HG02884 (cell line): ENCODE measurements around the gene ADM5.

Experiments used
- ATAC-seq: cut with Tn5 transposase; IDR thresholded peaks from one replicate; pipeline ENCODE4 v1.9.1; 2021; ENCODE audit warnings: mild to moderate bottlenecking, moderate library complexity; ENCODE audit not compliant: unreplicated experiment

Gene ADM5

DNA sequence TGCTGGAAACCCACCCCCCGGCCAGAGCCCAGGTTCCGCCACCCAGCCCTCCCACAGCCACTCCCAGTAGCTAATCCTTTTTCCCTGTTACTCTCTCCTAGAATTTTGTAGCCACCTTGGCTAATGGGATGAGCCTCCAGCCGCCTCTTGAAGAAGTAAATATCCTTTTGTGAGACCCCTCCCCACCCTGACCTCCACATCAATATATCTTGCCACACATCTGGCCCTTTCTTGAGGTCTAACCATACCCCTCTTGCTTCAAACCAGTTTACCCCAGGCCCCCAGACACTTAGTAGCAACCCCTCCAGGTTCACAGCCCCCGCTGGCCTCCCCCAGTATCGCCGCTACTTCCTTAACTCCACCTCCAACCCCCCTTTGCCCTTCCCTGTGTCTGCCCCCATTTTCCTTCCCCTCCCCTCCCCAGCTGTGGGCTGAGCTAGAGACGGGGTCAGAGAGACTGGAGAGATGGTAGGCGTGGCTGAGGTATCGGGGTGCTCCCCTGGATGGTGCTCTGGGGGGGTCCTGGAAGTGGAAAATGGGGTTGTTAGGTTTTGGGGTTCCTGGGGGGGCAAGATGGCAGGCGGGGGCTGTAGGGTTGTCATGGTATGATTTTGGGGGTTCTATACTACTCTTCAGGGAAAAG is 9.5 kb upstream of the ADM5 start:
- no peak for ATAC-seq

DNA sequence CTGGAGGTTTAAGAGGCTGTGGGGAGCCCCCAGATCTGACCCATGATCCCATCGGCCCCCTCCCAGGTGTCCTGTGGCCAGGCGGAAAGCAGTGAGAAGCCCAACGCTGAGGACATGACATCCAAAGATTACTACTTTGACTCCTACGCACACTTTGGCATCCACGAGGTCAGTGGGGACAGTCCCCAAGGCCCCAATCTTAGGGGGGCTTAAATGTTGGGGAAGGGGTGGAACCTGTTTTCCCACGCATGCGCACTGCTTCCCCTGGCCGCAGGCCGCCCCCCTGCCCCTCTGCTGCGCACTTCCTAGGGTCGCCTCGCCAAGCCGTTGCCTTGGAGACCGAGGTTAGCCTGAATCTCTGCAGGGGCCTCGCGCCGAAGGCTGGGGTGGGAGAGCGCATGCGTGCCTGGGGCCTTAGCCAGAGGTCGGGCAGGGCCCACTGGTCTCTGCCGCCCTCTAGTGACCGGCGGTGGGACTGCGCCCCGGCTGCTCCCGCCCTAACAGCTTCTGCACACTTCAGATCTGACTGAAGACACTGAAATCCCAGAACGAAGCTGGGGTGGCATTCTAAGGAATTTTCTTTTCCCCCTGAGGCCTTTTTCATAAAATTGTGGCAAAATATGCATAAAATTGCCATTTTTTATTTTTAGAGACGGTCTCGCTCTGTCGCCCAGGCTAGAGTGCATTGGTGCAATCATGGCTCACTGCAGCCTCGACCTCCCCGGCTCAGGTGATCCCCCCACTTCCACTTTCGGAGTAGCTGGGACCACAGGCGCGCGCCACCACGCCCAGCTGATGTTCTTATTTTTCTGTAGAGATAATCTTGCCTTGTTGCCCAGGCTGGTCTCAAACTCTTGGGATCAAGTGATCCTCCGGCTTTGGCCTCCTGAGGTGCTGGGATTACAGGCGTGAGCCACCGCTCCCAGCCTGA is 8.7 kb upstream of the ADM5 start:
- no peak for ATAC-seq

DNA sequence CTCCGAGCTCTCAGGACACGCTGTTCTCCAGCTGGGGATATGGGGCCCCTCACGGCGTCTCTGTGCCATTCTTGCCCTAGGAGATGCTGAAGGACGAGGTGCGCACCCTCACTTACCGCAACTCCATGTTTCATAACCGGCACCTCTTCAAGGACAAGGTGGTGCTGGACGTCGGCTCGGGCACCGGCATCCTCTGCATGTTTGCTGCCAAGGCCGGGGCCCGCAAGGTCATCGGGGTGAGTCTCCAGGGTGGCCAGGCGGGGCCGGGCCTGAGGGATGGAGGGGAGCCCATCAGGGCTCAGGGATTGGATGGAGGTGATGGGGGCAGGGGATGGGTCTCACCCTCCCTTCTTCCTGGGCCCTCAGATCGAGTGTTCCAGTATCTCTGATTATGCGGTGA is 7.6 kb upstream of the ADM5 start:
- no peak for ATAC-seq

DNA sequence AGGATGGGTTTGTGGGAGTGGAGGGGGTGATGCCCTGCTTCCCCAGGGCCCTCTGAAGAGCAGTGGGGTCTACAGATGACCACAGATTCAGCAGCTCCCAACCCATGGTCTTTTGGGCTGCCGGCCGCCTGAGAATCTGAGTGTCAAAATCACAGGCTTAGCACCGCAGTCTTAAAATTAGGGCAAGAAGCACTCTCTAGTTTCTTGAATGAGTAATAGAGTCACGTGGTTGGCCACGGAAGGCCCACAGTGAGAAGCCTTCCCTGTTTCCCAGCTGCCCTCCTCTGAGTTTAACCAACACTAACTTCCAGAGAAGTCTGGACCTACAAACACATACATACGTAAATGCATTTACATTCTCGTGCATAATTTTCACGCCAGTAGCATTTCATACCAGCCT is 7.1 kb upstream of the ADM5 start:
- ATAC-seq: no peak

DNA sequence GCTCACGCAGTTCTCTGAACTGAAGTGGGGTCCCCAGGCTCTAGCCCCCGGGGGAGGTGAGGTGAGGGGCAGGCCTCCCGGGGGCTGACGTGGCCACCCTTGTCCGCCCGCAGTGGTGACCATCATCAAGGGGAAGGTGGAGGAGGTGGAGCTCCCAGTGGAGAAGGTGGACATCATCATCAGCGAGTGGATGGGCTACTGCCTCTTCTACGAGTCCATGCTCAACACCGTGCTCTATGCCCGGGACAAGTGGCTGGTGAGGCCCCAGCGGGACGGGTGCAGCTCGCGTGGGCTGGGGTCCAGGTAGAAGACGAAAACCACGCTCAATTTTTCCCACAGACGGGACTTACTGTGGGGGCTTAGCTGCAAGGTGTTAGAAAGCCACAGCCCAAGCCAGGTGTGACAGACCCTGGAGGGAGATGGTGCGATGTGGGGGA is 5.6 kb upstream of the ADM5 start:
- no peak for ATAC-seq

DNA sequence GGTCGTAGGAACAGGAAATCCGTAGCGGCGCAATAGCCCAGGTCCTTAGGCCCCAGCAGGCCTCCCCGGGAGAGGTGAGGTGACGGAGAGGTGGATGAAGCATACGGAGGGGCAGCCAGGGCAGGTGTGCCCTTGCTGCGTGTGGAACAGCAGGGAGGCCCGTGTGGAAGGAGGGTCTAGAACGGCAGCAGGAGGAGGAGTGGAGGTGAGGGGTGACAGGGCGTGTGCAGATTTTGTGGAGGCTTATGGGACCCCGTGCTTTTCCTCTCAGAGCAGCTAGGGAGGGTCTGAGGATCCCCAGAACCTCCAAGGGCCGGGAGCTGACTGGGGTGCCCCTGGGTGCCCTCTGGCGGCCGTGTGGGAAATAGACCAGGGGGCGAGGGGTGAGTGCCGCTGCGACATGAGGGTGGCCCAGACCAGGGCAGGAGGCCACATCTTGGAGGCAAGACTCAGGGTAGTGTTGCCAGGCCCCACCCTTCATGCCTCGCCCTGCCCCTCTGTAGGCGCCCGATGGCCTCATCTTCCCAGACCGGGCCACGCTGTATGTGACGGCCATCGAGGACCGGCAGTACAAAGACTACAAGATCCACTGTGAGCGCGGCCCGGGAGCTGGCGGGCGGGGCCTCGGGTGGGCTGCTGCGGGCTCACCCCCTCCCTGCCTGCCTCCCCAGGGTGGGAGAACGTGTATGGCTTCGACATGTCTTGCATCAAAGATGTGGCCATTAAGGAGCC is 5.0 kb upstream of the ADM5 start:
- ATAC-seq: no peak

DNA sequence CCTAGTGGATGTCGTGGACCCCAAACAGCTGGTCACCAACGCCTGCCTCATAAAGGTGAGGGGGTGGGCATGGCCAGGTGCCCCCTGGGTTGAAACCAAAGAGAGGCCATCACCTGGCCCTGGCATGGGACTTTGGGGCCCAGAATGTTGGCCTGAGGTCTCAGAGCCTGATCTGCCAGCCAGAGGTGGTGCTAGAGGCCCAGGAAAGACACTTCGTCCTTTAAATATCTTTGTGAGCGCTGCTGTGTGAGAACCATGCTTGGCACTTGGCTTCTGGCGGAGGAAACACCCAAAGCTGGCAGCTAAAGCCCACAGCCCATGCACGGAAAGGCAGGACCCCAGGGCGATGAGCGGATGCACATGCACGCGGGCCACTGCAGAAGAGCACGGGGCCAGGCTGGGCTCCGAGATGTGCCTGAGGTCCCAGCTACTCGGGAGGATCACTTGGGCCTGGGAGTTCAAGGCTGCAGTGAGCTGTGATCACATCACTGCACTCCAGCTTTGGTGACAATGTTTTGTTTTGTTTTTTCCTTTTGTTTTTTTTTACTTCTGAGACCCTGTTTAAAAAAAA is 4.3 kb upstream of the ADM5 start:
- ATAC-seq: no peak

DNA sequence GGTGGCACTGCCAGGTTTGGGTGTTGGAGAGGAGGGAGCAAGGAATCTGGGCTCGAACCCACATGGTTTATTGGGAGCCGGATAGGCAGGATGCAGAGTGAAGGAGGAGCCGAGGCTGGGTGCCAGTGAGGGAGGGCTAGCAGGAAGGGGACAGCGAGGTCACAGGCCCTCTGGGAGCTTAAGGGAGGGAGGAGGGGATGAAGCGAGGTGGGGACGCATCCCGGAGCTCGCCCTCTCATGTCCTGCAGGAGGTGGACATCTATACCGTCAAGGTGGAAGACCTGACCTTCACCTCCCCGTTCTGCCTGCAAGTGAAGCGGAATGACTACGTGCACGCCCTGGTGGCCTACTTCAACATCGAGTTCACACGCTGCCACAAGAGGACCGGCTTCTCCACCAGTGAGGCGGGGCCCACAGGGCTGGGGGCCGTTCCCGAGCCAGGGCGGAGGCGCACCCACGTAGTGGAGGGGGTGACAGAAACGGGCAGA is 3.5 kb upstream of the ADM5 start:
- ATAC-seq: no peak

DNA sequence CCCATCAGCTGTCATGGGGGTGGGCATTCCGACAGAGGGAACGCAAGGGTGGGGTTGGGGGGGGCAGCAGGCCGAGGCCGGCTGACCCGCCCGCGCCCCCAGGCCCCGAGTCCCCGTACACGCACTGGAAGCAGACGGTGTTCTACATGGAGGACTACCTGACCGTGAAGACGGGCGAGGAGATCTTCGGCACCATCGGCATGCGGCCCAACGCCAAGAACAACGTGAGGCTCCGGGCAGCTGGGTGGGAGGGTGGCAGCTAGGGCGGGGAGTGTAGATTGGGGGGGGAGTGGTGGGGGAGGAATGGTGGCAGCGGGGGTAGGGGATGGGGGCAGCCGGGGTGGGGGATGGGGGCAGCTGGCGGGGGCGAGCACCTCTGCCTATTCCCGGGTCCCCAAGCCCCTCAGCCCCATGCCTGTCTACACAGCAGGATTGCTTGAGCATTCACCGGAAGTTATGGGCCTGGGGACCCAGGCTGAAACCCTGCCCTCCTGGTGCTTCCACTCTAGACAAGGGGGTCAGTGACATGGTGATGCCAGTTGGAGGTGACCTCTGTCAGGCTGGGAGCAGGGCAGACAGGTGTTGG is 2.8 kb upstream of the ADM5 start:
- no peak for ATAC-seq

DNA sequence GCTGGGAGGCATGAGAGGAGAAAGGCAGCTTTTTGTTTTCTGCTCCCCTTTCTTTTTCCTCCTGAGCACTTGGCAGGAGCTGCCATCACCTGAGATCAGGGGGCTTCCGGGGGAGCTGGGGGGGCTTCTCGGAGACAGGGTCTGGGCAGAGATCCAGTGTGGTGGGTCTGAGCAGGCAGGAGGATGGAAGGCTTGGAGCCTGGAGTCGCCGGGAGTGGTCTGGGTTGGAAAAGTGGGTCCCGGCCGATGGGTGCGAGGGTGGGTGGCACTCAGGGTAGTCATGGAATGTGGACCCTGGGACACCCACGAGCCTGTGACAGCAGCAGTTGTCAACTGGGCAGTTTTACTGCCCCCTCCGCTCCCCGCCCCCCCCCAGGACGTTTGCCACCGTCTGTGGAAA is 2.2 kb upstream of the ADM5 start:
- ATAC-seq: no peak

DNA sequence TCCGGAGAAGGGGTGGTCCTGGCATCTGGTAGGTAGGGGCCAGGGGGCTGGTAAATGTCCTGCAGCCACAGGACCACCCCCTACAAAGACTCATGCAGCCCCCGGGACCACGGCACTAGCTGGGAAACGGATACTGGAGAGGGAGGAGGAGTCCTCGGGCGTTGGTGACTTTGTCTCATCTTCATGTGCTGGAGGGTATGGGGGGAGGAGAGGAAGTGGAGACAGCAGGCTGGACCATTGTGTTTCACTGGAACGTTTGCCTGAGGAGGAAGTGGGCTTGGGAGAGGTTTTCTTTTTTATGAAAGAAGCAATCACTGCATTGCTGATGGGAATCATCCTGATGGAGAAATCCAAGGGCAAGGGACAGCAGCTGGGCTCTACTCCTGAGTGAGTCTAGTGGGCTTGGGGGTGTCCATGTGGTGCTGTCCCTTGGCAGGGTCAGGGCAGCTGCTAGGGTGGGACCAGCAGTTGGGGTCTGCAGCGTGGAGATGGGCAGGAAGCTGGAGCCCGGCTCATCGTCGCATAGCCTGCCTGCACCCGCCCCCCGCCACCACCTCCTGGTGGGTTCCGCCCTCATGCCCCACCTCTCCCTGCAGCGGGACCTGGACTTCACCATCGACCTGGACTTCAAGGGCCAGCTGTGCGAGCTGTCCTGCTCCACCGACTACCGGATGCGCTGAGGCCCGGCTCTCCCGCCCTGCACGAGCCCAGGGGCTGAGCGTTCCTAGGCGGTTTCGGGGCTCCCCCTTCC is 1.7 kb upstream of the ADM5 start:
- no peak for ATAC-seq

DNA sequence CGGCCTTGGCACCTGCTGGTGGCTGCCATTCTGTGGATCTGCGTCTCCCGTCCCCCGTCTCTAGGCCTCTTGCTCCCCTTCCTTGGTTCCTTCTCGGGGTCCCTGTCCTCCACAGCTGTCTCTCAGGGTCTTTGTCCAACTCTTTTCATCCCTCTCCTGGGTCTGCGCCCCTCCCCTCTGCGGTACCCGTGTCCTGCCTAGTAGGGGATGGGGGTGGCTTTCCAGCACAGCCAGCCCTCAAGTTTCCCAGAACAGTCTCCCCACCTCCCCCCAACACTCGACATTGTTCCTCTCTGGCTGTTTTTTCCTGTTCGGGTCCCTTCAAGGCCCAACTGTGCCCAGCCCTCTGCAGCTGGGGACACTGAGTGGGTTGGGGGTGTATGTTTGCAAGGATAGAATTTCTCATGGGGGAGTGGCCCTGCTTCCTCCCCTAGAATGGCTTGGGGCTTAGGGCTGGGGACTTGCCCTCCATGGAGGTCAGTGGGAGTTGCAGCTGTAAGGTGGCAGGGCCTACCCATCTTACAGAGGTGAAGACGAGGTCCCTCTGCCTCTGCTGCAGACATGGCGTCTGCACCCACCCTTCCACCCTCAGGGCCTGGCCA is 762 bp upstream of the ADM5 start:
- no peak for ATAC-seq

DNA sequence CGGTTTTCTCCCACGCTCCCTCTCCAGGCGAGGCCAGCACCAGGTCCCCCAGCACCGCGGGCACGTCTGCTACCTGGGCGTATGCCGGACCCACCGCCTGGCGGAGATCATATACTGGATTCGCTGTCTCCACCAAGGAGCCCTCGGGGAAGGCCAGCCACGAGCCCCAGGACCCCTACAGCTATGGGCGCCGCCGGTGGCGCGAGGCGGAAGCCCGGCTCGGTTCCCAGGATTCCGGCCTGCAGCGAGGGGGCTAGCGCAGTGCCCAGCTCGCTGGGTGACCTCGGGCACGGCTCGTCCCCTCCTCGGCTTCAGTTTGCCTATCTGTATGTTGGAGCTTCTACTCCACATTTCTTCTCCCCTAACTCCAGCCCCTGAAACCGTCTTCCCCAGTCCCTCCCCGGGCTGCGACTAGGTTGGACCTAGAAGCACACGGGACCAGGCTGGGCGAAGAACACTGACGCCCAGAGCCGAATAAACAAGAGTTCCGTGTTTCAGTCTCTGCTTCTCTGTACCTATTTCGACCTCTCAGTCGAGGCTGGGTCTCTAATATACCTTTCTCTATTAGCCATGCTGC is 773 bp downstream of the ADM5 start:
- ATAC-seq: no peak

DNA sequence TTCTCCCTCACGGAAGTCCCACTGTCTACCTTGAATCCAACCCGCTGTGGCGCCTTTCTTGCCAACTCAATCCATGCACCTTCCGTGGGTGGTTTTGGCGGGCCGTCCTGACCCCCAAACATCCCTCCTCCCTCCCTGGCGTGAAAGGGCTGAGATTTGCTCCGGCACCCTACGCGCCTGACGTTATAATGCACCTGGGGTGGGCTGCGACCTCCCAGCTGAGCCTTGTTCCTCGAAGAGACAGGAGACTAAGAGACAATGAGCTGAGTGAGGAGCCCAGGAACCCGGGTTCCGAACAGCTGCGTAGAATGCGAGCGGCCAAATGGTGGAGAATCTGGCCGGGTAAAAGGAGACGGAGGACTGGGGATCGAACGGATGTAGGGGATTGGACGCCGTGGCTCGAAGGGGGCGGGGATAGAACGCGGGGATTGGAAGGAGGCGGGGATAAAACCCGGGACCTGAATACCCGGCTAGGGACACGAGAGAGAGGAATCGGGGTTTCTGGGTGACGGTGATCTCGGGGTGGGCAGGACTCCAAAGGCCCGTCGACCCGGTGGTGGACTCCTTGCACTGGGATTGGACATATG is 1.4 kb downstream of the ADM5 start, which contains the start of gene CPT1C:
CPT1C (plus strand) TSS at position 461 of the 587 bp plus-strand sequence. CDS start 1,137 bp downstream, outside the sequence.
- no peak for ATAC-seq

DNA sequence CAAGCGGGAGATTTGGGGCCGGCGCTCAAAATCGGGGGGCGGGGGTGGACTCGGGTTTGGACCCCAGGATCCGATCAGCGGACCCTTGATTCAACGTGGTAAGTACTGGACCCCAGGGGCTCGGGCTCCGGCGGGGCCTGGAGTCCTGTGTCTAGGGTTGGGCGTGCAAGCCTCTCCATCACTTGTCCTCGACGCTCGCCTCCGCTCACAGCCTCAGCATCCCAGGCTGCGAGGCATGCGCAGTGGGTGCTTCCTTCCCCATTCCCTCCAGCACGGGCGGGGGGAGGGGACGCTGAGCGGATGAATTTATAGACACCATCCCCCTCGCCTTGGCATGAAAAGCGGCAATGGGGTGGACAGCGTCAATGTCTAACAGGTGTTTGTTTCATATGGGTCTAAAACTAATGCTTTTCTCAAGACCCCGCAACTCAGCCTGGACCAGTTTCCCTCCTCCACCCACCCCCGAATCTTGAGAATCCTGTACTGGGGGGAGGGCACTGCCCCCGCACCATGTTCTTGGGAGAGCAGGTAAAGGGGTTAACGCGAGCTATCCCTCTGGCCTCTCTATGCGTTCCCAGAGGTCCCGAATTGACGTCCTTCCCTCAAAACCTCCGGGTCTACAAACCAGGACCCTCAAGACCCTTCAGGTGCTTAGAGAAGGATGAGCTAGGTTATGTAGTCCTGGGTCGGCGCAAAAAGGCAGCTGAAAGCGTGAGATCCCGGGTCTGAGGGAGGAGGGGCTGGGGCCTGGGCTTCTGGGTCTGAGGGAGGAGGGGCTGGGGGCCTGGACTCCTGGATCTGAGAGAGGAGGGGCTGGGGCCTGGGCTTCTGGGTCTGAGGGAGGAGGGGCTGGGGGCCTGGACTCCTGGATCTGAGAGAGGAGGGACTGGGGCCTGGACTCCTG is 2.1 kb downstream of the ADM5 start:
- ATAC-seq: no peak

DNA sequence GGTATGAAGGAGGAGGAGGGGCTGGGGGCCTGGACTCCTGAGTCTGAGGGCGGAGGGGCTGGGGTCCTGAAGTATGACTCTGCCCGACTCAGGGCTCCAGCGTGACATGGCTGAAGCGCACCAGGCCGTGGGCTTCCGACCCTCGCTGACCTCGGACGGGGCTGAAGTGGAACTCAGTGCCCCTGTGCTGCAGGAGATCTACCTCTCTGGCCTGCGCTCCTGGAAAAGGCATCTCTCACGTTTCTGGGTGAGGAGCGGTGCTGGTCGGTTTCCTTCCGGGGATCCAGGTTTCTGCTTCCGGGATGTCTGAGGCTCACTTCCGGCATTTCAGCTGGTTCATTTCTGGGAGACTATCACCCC is 2.7 kb downstream of the ADM5 start:
- ATAC-seq: no peak

DNA sequence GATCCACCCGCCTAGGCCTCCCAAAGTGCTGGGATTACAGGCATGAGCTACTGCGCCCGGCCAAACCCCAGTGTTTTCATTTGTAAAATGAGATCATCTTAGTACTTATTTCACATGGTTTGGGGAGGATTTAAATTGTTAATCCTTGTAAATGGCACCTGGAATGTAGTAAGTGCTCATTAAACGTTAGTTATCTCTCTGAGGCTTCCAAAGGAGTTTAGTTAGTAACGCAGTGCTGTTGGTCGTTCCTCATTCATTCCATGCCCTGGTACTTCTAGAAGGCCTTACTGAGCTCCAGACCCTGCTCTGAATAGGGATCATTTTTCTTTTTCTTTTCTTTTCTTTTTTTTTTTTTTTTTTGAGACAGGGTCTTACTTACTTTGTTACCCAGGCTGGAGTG is 6.7 kb downstream of the ADM5 start:
- ATAC-seq: no peak

DNA sequence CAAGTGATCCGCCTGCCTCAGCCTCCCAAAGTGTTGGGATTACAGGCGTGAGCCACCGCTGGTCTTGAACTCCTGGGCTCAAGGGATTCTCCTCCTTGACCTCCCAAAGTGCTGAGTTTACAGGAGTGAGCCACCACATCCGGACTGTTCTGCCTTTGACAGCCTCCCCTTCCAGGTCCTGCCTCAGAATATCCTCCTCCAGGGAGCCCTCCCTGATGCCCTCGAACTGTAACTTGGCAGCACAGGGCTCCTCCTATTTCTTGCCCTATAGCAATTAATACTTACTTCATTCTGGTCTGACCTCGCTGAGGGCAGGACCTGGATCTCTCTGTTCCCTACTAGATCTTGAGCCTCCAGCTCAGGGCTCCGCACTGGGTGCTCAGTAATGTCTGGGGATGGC is 7.5 kb downstream of the ADM5 start:
- no peak for ATAC-seq
